Activated naive CD8-positive, alpha-beta T cell treated with anti-CD3 and anti-CD28 coated beads, Interleukin-2, amount 10 ng/mL, durations not matched to agents 7 days and 5 days (primary cell): Measurements from ENCODE around the gene ZNF507. TPM values are rescaled to one million over a fixed set of nuclear protein-coding genes. Genes with fewer than 3 reads are reported as not detected.
"Not testable (repeated sequence)": the region's sequence is repeated elsewhere in the genome, so short reads cannot be mapped to it uniquely, and the experiment has no call there.

Experiments used
- ATAC-seq: fragments of 150-1000 bp; cut with Tn5 transposase; one replicate; pipeline ENCODE4 v1.10.0; 2021; ENCODE audit warnings: low read depth, moderate library complexity
- POLR2A ChIA-PET: fragments of 350-600 bp; sonication (Branson Sonifier 250); formaldehyde crosslinking; loops from one replicate; lab custom pipeline; 2021; ENCODE audit warnings: antibody characterized with exemption; lab: Charles Lee
- DNase-seq: peaks from one replicate; pipeline ENCODE4 v3.0.0; 2021
- H3K27ac Mint-ChIP-seq: one replicate; pipeline ENCODE4 v1.8.0; 2022; ENCODE audit warnings: mild to moderate bottlenecking, mixed read lengths
- H3K27me3 Mint-ChIP-seq: one replicate; pipeline ENCODE4 v1.8.0; 2022; ENCODE audit warnings: mild to moderate bottlenecking, moderate library complexity, mixed read lengths
- H3K36me3 Mint-ChIP-seq: one replicate; pipeline ENCODE4 v1.8.0; 2021; ENCODE audit warnings: mild to moderate bottlenecking, mixed read lengths
- H3K4me1 Mint-ChIP-seq: one replicate; pipeline ENCODE4 v1.8.0; 2021; ENCODE audit warnings: mixed read lengths
- H3K4me3 Mint-ChIP-seq: one replicate; pipeline ENCODE4 v1.8.0; 2022; ENCODE audit warnings: mild to moderate bottlenecking, moderate library complexity, mixed read lengths
- H3K9me3 Mint-ChIP-seq: one replicate; pipeline ENCODE4 v1.8.0; 2021; ENCODE audit warnings: mixed read lengths
- total RNA-seq, 2 experiments: library from RNA; stranded (reverse); gene quantifications; one replicate each; pipeline ENCODE4 v1.2.3, GENCODE V29; 2021

Gene ZNF507
- total RNA-seq, 2 experiments from 2014 or later, result 31.5 to 32.2 TPM

- DNase-seq (no peak), ATAC-seq (no peak)
- no peaks in the 10 kb centered on the region for H3K9me3 Mint-ChIP-seq
- peaks cover 11% of the 10 kb centered on the region for H3K4me1 Mint-ChIP-seq
- no peak overlapping the region for H3K27ac Mint-ChIP-seq
- POLR2A ChIA-PET, result interaction anchor here (0.9 kb wide), 1 partner anchor 42 kb away, joined by 3 read pairs; the partner anchor contains the start of gene DPY19L3
- no peak overlapping the region for H3K4me3 Mint-ChIP-seq
- H3K27me3 Mint-ChIP-seq, result no peaks in the 10 kb centered on the region
- peaks cover 41% of the 10 kb centered on the region for H3K36me3 Mint-ChIP-seq
These were observed 18.6 kb downstream of the ZNF507 start for GRCh38 chr19:32364040-32364439.

- no peak for DNase-seq
- POLR2A ChIA-PET, result no interaction called here
- Mint-ChIP-seq H3K36me3 (peaks cover 54% of the 10 kb centered on the region), H3K4me1 (peaks cover 8% of the 10 kb centered on the region), H3K27me3 (no peaks in the 10 kb centered on the region), H3K9me3 (no peaks in the 10 kb centered on the region), H3K27ac (no peak overlapping the region), H3K4me3 (no peak overlapping the region)
- no peak for ATAC-seq
These were observed 21.7 kb downstream of the ZNF507 start for GRCh38 chr19:32367063-32367462.

- H3K4me3 Mint-ChIP-seq, result no peak overlapping the region
- peaks cover 59% of the 10 kb centered on the region for H3K36me3 Mint-ChIP-seq
- DNase-seq (no peak), ATAC-seq (no peak)
- peaks cover 8% of the 10 kb centered on the region for H3K4me1 Mint-ChIP-seq
- no peaks in the 10 kb centered on the region for H3K27me3 Mint-ChIP-seq
- H3K27ac Mint-ChIP-seq, result no peak overlapping the region
- POLR2A ChIA-PET, result no interaction called here
- no peaks in the 10 kb centered on the region for H3K9me3 Mint-ChIP-seq
These were observed 22.6 kb downstream of the ZNF507 start for GRCh38 chr19:32367948-32368536.

- Mint-ChIP-seq H3K27me3 (no peaks in the 10 kb centered on the region), H3K4me1 (peaks cover 8% of the 10 kb centered on the region), H3K4me3 (no peak overlapping the region), H3K9me3 (no peaks in the 10 kb centered on the region), H3K36me3 (peaks cover 65% of the 10 kb centered on the region), H3K27ac (no peak overlapping the region)
- POLR2A ChIA-PET, result no interaction called here
- ATAC-seq, result no peak
- no peak for DNase-seq
These were observed 23.4 kb downstream of the ZNF507 start for GRCh38 chr19:32368787-32369186.

GRCh38 chr19:32372726-32373517 is 27.5 kb downstream of the ZNF507 start:
- no peaks in the 10 kb centered on the region for H3K9me3 Mint-ChIP-seq
- no peak overlapping the region for H3K4me3 Mint-ChIP-seq
- DNase-seq (no peak), ATAC-seq (no peak)
- H3K27me3 Mint-ChIP-seq, result no peaks in the 10 kb centered on the region
- peaks cover 50% of the 10 kb centered on the region for H3K36me3 Mint-ChIP-seq
- H3K4me1 Mint-ChIP-seq, result no peaks in the 10 kb centered on the region
- POLR2A ChIA-PET, result interaction anchor here (0.6 kb wide), 1 partner anchor 1740 kb away, joined by 5 read pairs; no protein-coding TSS in a partner anchor
- no peak overlapping the region for H3K27ac Mint-ChIP-seq

GRCh38 chr19:32373585-32374295 is 28.3 kb downstream of the ZNF507 start:
- POLR2A ChIA-PET, result no interaction called here
- no peaks in the 10 kb centered on the region for H3K9me3 Mint-ChIP-seq
- no peaks in the 10 kb centered on the region for H3K27me3 Mint-ChIP-seq
- peaks cover 46% of the 10 kb centered on the region for H3K36me3 Mint-ChIP-seq
- H3K27ac Mint-ChIP-seq, result no peak overlapping the region
- no peaks in the 10 kb centered on the region for H3K4me1 Mint-ChIP-seq
- DNase-seq (no peak), ATAC-seq (no peak)
- H3K4me3 Mint-ChIP-seq, result no peak overlapping the region

- H3K27ac Mint-ChIP-seq, H3K4me3 Mint-ChIP-seq, POLR2A ChIA-PET, H3K27me3 Mint-ChIP-seq, ATAC-seq, H3K4me1 Mint-ChIP-seq, DNase-seq, H3K9me3 Mint-ChIP-seq: not testable (repeated sequence)
- H3K36me3 Mint-ChIP-seq, result peaks cover 45% of the 10 kb centered on the region
These were observed 29.0 kb downstream of the ZNF507 start for GRCh38 chr19:32374362-32374761.

- H3K27ac Mint-ChIP-seq, DNase-seq, H3K27me3 Mint-ChIP-seq, ATAC-seq, H3K9me3 Mint-ChIP-seq, H3K4me1 Mint-ChIP-seq, POLR2A ChIA-PET, H3K4me3 Mint-ChIP-seq: not testable (repeated sequence)
- peaks cover 30% of the 10 kb centered on the region for H3K36me3 Mint-ChIP-seq
These were observed 31.7 kb downstream of the ZNF507 start for GRCh38 chr19:32377088-32377487.

GRCh38 chr19:32380269-32380668 is 34.9 kb downstream of the ZNF507 start:
- Mint-ChIP-seq H3K27me3 (no peaks in the 10 kb centered on the region), H3K9me3 (no peaks in the 10 kb centered on the region), H3K4me1 (peaks cover 10% of the 10 kb centered on the region), H3K36me3 (peaks cover 20% of the 10 kb centered on the region), H3K27ac (no peak overlapping the region), H3K4me3 (no peak overlapping the region)
- ATAC-seq, result no peak
- POLR2A ChIA-PET, result no interaction called here
- DNase-seq, result no peak

- Mint-ChIP-seq H3K4me1 (peaks cover 3% of the 10 kb centered on the region), H3K4me3 (no peak overlapping the region), H3K27ac (no peak overlapping the region), H3K36me3 (peaks cover 5% of the 10 kb centered on the region), H3K27me3 (no peaks in the 10 kb centered on the region), H3K9me3 (no peaks in the 10 kb centered on the region)
- DNase-seq (no peak), ATAC-seq (no peak)
- POLR2A ChIA-PET, result no interaction called here
These were observed 42.4 kb downstream of the ZNF507 start for GRCh38 chr19:32387701-32388392.

GRCh38 chr19:32388393-32388855 is 43.0 kb downstream of the ZNF507 start:
- Mint-ChIP-seq H3K27me3 (no peaks in the 10 kb centered on the region), H3K9me3 (no peaks in the 10 kb centered on the region), H3K36me3 (peaks cover 2% of the 10 kb centered on the region), H3K27ac (no peak overlapping the region), H3K4me1 (no peaks in the 10 kb centered on the region), H3K4me3 (no peak overlapping the region)
- POLR2A ChIA-PET, result no interaction called here
- ATAC-seq (no peak), DNase-seq (no peak)

- Mint-ChIP-seq H3K27ac (no peak overlapping the region), H3K4me1 (no peaks in the 10 kb centered on the region), H3K27me3 (no peaks in the 10 kb centered on the region), H3K36me3 (peaks cover 5% of the 10 kb centered on the region), H3K9me3 (no peaks in the 10 kb centered on the region), H3K4me3 (no peak overlapping the region)
- POLR2A ChIA-PET, result no interaction called here
- no peak for DNase-seq
- no peak for ATAC-seq
These were observed 47.5 kb downstream of the ZNF507 start for GRCh38 chr19:32392901-32393300.

GRCh38 chr19:32396046-32396652 is 50.7 kb downstream of the ZNF507 start:
- ATAC-seq (no peak), DNase-seq (no peak)
- Mint-ChIP-seq H3K9me3 (no peaks in the 10 kb centered on the region), H3K27ac (no peak overlapping the region), H3K36me3 (peaks cover 3% of the 10 kb centered on the region), H3K4me3 (no peak overlapping the region), H3K4me1 (no peaks in the 10 kb centered on the region), H3K27me3 (no peaks in the 10 kb centered on the region)
- POLR2A ChIA-PET, result no interaction called here
